C4-2B (cell line): ENCODE results near the gene ALG8.

Experiments
- H3K27ac ChIP-seq: fragments of 450-650 bp; 2 replicates; pipeline ENCODE4 v1.5.1; 2017
- CTCF ChIP-seq: fragments of 450-650 bp; conservative IDR thresholded peaks from 2 replicates; pipeline ENCODE4 v1.5.1; 2017; ENCODE audit warnings: mild to moderate bottlenecking
- ZFX ChIP-seq: fragments of 450-650 bp; IDR thresholded peaks from 2 replicates; pipeline ENCODE4 v1.6.1; 2017

The ALG8 gene

GRCh38 chr11:78151804-78152203, 12.4 kb upstream of the ALG8 start:
- no peak overlapping the region for H3K27ac ChIP-seq
- no peak for TF ChIP-seq ZFX
- no peak for TF ChIP-seq CTCF

- H3K27ac ChIP-seq: no peak overlapping the region
Measured at GRCh38 chr11:78150754-78151153, 11.3 kb upstream of the ALG8 start.

GRCh38 chr11:78150346-78150745, 10.9 kb upstream of the ALG8 start:
- no peak overlapping the region for H3K27ac ChIP-seq
- TF ChIP-seq ZFX (no peak), CTCF (no peak)

More at GRCh38 chr11:78150754-78151153, 11.3 kb upstream of the ALG8 start:
- TF ChIP-seq ZFX: no peak
- no peak for TF ChIP-seq CTCF

- H3K27ac ChIP-seq: no peak overlapping the region
- TF ChIP-seq CTCF: no peak
- no peak for TF ChIP-seq ZFX
Measured at GRCh38 chr11:78149646-78150045, 10.2 kb upstream of the ALG8 start.

GRCh38 chr11:78147807-78148206, 8.4 kb upstream of the ALG8 start:
- no peak overlapping the region for H3K27ac ChIP-seq
- no peak for TF ChIP-seq CTCF
- TF ChIP-seq ZFX: no peak

GRCh38 chr11:78145511-78146025, 6.1 kb upstream of the ALG8 start:
- TF ChIP-seq ZFX (no peak), CTCF (no peak)
- no peak overlapping the region for H3K27ac ChIP-seq

- TF ChIP-seq ZFX (no peak), CTCF (no peak)
- H3K27ac ChIP-seq: no peak overlapping the region; the same call in 1 of the 2 replicates
Measured at GRCh38 chr11:78140392-78141077, 1.1 kb upstream of the ALG8 start.
